Pons (tissue), 1 donor: Measurements from ENCODE around the gene RTL1.

Experiments
- DNase-seq: peaks from one replicate; pipeline ENCODE4 v3.0.0-alpha.2; 2016; ENCODE audit warnings: low spot score

RTL1 gene

GRCh38 chr14:100903672-100904185, at the start of gene RTL1:
Gene RTL1, minus strand, starts transcription at chr14:100903722. Its CDS starts 18,934 bp downstream, at chr14:100884788.
- DNase-seq = no peak

GRCh38 chr14:100950024-100950423, 46.5 kb upstream of the RTL1 start:
- DNase-seq = no peak

GRCh38 chr14:100944052-100944451, 40.5 kb upstream of the RTL1 start:
- DNase-seq = no peak

- DNase-seq = no peak
These were observed 26.7 kb upstream of the RTL1 start for GRCh38 chr14:100930270-100930669.

- no peak for DNase-seq
These were observed 12.0 kb upstream of the RTL1 start for GRCh38 chr14:100915560-100915959.

GRCh38 chr14:100914597-100915021, 11.1 kb upstream of the RTL1 start:
- DNase-seq = no peak

- no peak for DNase-seq
These were observed 8.3 kb upstream of the RTL1 start for GRCh38 chr14:100911665-100912316.

GRCh38 chr14:100910888-100911664, 7.6 kb upstream of the RTL1 start:
- no peak for DNase-seq

- no peak for DNase-seq
These were observed 5.9 kb upstream of the RTL1 start for GRCh38 chr14:100909439-100909838.

- DNase-seq = no peak
These were observed 3.7 kb upstream of the RTL1 start for GRCh38 chr14:100907240-100907639.

- DNase-seq = no peak
These were observed 2.9 kb upstream of the RTL1 start for GRCh38 chr14:100906420-100906819.

- DNase-seq = no peak
These were observed 1.6 kb upstream of the RTL1 start for GRCh38 chr14:100905166-100905565.

GRCh38 chr14:100904307-100905087, 975 bp upstream of the RTL1 start:
- no peak for DNase-seq

GRCh38 chr14:100903134-100903468, 421 bp downstream of the RTL1 start:
- no peak for DNase-seq

GRCh38 chr14:100902295-100903133, 1.0 kb downstream of the RTL1 start:
- DNase-seq = no peak

GRCh38 chr14:100901391-100902183, 1.9 kb downstream of the RTL1 start:
- no peak for DNase-seq

GRCh38 chr14:100900837-100901390, 2.6 kb downstream of the RTL1 start:
- DNase-seq = no peak

GRCh38 chr14:100899884-100900771, 3.4 kb downstream of the RTL1 start:
- DNase-seq = no peak
